Cortex of kidney (tissue), 1 donor: ENCODE results near the gene PLGRKT.

Source experiments
- DNase-seq: peaks from one replicate; lab custom pipeline; 2025; lab: John Stamatoyannopoulos, UW

Gene PLGRKT

DNA sequence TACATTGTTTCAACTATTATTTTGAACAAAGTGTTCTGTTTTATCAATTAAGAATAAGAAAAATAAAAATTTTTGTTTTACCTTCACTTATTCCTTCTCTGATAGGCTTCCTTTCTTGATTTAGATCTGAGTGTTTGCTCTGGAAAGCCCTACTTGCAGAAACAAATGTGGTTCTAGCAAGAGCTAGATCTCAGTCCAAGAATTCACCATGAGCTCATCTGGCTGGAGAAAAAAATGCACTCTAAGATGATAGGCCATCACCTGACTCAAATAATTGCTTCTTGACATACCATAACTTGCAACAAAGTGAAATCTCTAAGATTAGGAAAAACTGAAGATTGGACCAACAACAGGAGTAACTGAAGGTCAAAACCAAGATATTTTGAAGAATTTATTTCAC, 126.9 kb downstream of the PLGRKT start:
- no peak for DNase-seq
